Measurements from ENCODE around the gene TUBGCP2. TPM values are rescaled to one million over a fixed set of nuclear protein-coding genes. Genes with fewer than 3 reads are reported as not detected.

TUBGCP2 gene
- polyA plus RNA-seq, 1 donor, result 40.9 TPM

DNA sequence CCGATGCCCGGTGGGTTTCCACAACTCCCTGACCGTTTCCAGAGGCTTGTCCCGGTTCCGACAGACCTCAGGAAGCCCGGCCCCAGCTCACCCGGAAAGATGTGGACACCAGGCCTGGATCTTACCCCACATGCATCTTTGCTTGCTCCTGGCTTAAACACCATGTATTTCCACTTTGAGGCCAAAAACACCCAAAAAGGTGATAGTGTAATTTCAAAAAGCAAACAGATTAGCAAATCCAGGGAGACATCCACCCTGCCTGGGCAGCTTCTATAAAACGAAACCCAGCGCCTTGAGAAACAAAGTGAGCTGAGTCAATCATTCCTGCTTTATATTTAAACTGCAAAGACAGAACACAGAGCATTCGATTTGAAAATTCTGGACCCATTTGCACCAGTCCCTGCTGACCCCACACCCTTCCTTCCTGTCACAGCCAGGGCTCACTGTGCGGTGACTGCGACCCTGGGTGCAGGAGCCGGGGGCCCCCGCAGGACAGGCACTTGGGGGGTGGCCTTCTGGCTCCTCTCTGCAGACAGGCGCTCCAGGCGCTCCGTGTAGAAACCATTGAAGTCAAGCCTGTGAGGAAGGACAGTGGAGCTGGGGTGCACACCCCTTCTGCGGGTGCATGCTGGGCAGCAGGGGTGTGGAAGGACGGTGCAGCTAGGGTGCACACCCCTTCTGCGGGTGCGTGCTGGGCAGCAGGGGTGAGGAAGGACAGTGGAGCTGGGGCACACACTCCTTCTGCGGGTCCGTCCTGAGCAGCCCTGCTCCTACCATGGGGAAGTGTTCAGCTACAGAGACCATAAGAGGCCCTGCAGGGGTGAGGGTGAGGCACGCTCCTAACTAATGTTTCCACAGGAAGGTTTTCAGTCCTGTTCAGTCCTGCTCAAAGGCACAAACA lies 29.1 kb downstream of the TUBGCP2 start:
- no peak for DNase-seq (ENCODE audit: low read depth)

DNA sequence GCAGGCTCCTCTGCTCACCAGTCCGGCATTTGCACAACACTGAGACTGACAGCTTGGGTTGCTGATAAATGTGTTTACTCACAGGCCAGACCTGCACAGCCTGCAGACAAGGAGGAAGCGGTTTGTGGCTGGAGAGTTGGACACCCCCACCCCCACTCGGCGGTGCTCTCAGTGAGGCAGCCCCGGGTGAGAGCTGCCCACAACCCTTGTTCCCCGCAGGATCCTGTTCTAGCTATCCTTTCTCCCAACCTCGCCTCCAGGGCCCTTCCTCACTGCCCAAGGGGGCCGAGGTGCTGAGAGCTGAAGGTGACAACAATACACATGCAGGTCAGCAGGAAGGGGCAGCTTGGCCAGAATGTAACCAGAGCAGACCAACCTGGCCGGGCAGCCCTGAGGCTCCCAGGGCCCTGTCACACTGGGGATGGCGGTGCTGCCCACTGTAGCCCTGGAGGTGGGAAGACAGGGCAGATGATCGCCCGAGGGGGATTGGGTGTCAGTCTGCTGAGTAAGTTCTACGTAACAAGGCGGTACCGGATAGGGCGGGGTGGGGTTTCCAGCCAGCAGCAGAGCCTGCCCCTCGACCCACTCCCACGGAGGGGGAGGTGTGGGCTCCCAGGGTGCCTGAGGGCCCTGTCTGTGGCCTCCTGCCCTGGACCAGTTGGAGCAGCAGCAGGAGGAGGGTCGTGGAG lies 30.0 kb downstream of the TUBGCP2 start:
- DNase-seq (ENCODE audit: low read depth), result no peak

DNA sequence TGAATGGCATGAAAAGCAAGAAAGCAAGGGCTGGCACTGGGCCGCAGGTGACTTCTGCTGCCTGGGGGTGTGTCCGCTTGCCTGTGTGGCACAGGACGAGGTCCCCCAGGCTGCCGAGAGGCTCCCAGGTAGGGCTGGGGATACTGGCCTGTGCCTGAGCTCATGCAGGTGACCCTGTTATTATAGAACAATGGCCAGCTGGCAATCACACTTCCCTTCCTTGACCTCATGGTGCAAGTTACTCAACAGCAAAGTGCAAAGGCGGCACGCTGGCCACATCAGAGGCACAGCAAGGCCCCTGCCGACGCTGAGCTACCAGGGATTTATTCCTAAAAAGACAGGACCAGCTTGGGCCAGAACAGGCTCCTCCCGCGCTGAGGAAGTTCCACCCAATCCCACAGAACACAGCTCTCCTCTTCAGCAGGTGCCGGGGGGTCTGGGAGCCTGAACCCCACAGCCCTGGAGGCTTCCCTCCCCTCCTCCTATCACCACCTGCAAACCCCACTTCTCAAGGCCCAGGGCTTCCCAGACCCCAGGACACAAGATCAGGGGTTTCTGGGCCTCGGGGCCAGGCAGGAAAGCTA lies 30.6 kb downstream of the TUBGCP2 start:
- no peak for DNase-seq (ENCODE audit: low read depth)

DNA sequence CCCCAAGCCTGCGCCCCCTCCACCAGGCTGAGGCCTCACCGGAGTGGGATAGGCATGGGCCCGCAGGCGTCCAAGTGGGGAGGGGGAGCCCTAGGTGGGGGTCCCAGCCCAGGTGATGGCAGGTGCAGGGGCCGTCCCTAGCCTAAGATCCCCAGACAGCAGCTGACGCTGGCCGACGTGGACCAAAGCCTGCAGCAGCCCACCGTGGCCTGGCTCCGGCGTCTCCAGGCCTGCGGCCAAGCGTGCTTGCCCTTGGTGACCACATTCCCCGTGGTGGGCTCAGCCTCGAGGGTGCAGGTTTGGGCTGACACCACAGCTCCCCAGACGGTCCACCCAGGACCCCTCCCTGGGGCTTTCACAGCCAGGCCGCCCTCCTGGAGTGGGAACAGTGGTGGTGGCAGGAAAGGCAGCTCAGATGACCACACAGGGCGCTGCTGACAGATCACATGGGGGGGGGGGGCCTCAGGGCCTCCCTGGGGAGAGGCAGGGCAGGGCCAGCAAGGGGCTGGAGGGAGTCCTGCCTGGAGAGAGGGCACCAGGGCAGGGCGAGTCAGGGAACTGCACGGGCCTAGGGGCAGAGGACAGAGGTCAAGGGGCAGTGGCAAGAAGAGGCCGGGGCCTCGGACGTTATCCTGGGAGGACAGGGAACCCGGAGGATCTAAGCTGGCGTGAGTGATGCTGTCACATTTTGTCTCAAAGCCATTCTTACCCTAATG lies 31.2 kb downstream of the TUBGCP2 start:
- DNase-seq (ENCODE audit: low read depth), result no peak

DNA sequence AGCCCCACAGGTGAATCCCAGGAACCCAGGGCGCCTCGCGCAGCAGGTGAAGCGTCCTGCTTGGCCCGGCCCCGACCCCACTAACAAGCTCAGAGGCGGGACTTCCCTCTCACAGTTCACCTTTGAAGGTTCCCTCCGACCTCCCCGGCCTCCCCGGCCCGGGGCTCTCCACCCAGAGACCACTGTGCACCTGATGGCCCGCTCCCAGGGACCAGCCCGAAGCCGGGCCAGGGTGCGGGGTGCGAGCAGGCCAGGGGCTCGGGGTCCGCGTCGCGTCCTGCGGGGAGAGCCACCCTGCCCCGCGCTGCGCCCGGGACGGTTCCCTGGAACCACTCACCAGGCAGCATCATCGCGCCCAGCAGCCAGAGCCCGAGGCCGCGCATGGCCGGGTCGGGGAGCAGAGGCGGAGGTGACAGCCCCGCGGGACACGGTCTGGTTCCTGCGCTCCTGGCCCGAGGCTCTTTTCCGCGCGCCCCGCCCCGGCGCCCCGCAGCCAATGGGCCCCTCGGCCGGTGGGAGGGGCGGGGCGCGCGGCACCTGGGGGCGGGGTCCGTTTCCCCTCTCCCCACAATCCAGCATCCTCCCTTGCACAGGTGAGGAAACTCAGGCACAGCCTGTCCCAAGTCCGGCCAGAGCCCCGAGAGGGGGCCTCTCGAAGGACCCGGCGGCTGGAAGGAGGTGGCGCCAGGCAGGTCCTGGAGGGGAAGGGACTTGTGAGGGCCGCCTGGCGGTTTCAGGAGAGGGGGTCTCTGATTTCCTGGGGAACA lies 32.1 kb downstream of the TUBGCP2 start, which contains the start of gene ADAM8:
Gene ADAM8 (minus strand): TSS at position 434 of the 767 bp plus-strand sequence. CDS start 51 bp downstream, at position 383.
- no peak for DNase-seq (ENCODE audit: low read depth)

DNA sequence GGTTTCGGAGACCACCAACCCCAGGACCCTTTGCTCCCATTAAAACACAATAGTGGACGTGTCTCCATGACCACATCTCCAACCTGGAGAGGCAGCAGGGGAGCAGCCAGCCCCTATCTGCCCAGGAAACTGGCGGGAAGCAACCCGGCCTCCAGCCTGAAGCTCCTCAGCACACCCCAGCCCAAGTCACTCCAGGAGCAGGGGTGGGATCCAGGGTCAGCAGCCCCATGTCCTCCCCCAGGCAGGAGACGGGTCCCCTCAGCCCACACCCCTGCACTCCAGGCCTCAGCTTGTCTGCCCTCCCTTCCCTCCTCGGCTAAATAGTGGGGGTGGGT lies 32.6 kb downstream of the TUBGCP2 start:
- DNase-seq (ENCODE audit: low read depth), result no peak

DNA sequence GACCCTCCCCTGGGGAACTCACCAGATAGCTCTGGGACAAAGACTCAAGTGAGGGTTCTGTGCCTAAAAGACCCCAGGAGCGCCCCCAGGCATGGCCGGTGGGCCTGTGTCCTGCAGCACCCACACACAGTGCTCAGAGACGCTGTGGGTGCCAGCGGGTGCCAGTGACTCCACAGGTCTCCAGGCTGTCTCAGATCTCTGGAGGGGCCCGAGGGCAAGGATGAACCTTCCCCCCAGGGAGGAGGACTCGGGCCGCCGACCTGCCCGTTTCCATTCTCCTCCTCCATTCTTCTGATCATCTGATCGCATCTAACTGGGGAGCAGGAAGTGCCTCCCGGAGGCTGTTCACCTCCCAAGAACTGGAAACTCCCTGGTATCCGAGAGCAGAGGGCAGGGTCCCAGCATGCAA lies 33.0 kb downstream of the TUBGCP2 start:
- DNase-seq (ENCODE audit: low read depth), result no peak

DNA sequence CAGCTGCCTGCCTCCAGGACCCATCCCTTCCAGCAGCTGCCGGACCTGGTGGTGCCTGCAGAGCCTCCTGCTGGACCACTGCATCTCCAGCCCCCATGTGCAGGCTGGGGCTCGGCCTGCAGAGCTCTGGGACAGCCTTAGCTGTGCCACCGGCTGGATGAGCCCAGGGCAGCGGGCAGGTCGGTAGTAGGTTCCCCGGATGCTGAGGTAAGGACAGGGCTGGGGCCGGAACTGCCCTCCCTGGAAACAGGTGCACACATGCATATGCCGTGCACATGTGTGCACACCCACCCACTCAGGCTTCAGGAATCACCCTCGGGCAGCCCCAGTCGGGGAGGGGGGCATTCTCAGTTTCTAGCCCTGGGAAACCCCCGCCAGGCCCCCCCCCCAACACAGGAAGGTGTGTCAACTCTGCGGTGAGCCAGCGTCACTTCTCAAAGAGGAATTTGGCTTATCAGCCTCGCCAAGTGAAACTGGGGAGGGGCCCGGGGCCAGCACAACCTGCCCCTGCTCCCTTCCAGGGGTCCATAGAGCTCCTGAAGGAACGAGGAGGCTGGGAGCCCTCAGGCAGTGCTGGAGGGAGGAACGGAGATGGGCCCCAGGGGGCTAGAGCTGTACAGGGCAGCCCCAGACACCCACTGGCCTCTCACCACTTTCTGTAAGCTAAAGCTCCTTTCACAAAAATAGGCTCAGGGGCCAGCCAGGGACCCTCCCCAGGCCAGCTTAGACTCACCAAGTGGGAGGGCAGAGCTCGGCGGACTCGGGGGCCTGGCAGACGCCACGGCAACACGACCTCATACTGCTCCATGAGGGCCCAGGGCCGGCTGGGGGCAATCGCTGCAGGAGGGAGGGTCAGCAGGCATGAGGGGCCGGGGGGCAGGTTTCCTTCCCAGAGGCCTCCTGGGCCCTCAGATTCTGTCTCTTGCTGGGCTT lies 33.7 kb downstream of the TUBGCP2 start:
- DNase-seq (ENCODE audit: low read depth), result no peak

DNA sequence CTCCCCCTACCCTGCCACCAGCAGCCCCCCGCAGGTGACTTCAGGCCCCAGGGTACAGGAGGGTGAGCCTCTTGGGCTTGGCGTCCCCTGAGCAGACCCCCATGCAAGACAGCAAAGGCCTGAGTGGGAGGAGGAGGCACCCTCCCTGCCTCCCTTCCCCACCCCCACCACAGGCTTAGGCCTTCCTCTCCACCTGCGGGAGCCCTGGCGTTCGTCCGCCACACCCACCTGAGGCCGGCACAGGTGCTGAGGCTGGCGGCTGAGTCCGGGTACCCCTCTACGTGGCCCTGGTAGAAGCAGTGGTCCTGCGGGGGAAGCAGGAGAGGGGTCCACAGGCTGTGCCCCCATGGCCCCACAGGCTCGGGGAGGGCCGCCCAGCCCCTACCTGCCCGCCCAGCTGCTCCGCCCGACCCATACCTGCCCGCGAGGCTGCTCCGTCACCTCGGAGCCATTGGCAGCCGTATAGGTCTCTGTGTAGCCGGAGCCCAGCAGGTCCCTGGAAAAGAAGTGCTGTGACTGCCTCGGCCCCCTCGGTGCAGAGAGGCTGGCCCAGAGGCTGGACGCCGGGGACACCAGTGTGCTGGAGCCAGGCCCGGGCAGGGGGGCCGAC lies 35.0 kb downstream of the TUBGCP2 start:
- no peak for DNase-seq (ENCODE audit: low read depth)

DNA sequence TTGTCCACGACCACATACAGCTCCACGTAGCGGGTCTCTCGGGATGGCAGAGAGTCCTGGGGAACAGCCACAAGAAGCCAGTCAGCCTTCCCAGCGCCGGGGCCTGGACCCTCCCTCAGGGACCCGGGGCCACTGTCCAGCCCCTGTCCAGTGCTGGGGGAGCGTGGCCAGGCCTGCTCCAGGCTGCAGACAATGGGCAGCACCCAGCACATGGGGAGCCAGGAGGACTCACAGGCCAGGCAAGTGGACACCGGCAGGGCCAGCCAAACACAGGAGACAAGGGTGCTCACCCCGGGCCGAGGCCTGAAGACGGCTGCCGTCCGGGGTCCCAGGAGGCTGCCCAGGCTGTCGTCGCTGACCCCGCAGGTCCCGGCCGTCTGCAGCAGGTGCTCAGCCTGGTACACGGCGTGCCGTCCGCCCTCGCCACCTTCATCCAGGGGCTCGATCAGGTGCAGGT lies 35.7 kb downstream of the TUBGCP2 start:
- no peak for DNase-seq (ENCODE audit: low read depth)

DNA sequence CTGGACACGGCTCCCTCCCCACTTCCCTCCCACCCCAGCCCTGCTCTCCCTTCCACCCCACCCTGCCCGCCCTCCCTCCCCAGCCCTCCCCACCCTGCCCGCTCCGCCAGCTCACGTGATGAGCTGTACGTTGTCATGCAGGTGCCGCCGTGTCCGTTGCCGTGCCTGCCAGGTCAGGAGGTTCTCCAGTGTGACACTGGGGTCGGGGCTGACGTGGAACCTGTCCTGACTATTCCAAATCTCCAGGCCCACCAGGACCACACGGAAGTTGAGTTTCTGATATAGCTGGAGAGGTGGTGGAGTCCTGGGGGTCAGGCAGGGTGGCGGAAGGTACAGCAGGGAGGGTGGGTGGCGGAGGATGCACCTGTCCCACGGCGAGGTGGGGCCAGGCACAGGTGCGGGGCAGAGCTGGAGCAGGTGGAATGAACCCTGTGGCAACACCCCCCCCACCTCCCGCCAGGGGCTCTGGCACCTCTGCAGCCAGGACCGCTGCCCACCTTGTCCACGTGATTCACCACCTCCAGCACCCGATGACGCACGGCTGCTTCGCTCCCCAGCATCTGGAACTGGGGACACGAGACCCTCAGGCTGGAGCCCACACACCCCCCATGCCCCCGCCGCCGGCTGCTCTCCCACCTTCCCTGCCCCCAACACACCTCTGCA lies 36.2 kb downstream of the TUBGCP2 start:
- DNase-seq (ENCODE audit: low read depth), result no peak

DNA sequence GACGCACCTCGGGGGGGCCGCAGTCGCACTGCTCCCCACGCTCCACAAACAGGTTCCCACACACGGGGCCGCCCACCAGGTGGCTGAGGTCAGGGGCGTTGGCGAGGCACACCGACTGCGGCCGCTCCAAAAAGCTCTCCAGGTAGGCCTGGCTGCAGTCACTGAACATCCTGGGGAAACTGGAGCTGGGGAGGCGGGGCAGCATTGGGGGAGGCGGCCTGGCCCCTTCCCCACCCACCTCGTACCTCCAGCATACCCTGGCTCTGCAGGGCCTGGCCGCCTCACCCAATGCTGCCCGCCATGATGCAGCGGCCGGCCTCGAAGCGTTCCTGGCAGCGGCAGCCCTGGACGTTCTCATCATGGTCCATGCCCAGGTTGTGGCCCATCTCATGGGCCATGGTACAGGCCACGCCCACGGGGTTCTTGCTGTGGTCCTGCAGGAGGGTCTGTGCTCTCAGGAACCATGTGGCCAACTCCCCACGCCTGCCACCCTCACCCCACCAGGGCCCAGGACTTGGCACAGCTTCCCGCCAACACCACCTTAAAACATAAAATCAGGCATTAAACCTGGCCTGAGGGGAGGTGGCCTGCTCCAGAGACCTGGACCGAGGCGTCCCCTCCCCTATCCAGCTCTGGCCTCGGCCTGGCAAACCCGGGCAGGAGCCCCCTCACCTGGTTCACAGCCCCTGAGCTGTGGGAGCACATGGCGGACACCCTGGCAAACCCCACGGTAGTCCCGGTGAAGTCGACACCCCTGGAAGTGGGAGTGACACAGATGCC lies 37.0 kb downstream of the TUBGCP2 start:
- DNase-seq (ENCODE audit: low read depth), result no peak

DNA sequence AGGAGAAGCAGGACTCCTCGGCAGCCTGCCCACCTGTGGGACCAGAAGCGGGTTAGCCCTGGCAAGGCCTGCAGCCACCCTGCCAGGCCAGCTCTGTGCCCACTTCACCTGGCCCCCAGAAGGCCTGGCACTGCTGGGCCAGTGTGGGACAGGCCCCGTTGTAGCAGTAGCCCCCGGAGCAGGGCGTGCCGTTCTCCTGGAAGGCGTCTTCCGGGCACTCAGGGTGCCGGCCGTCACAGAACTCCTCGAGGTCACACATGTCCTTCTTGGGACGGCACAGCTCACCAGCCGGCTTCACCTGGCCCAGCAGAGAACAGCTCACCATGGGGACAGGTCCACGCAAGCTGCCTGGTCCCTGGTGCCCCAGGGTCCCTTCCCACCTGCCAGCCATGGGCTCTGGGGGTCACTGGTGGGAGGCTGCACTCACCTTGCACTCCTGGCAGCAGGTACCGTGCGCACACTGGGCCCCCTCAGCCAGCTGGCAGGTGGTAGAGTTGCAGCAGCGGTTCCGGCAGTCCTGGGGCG lies 37.8 kb downstream of the TUBGCP2 start:
- no peak for DNase-seq (ENCODE audit: low read depth)

DNA sequence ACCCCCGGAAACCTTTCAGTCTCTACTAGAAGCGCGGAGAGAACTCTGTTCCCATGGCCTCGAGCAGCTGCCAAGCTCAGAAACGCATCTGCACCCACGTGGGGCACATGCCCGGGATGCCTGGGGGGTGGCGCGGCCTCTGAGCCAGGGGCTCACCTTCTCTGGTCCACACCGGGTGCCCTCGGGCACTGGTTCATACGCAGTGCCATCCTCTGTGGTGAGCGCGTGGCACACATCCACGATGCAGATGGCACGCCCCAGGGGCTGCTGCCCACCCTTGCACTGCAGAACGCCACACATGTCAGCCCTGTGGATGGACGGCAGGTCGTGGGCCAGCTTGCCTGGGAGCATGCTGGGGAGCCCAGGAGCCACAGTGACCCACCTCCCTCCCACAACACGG lies 38.5 kb downstream of the TUBGCP2 start:
- DNase-seq (ENCODE audit: low read depth), result no peak

DNA sequence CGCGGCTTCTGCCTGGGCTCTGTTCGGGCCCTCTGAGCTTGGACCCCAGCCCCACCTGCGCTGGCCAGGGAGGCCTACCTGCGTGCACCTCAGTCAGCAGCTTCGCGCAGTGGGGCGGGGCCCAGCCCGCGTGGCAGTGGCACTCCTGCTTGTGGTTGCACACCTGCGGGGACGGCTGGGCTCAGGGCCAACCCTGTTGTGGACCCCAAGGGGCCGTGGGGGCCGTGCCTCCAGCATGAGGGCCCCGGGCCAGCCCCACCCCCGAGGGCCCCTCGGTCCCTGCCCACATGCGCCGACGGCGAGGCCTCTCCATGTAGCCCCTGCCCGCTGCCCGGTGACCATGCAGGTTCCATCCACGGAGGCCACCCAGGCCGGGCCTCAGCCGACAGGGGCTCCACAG lies 39.3 kb downstream of the TUBGCP2 start:
- no peak for DNase-seq (ENCODE audit: low read depth)

DNA sequence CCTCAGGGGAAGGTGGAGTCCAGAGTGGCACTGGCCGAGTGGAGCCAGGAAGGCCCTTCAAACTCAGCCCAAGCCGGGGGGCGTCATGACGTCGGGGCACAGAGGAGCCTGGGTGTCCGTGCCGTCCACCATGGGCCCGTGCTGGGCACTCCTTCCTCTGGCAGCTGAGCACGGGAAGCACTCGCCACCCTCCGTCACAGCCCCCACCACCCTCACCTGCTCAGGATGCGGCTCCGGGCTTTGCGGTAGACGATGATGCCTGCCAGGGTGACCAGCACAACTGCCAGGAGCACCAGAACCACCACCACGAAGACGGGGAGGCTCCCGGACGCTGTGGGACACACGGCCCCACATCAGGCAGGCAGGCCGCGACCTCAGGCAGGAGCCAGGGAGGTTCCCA lies 40.1 kb downstream of the TUBGCP2 start:
- no peak for DNase-seq (ENCODE audit: low read depth)

DNA sequence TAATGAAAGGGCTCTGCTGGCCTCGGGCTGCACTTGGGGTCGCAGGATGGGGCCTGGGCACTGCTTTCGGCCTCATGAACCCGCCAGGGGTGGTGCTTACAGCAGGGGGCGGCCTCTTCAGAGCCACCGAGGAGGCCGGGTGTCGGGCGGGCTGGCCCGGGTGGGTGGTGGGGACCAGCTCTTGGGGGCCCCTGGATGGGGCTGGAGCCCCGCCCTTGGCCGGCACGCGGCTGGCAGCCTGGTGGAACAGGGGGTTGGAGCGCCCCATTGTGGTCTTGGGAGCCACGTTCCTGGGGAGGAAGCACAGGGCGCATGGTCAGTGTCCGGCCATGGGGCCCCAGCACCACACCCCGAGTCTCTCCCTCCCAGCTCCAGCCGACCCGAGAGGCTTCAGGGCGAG lies 40.8 kb downstream of the TUBGCP2 start:
- no peak for DNase-seq (ENCODE audit: low read depth)

DNA sequence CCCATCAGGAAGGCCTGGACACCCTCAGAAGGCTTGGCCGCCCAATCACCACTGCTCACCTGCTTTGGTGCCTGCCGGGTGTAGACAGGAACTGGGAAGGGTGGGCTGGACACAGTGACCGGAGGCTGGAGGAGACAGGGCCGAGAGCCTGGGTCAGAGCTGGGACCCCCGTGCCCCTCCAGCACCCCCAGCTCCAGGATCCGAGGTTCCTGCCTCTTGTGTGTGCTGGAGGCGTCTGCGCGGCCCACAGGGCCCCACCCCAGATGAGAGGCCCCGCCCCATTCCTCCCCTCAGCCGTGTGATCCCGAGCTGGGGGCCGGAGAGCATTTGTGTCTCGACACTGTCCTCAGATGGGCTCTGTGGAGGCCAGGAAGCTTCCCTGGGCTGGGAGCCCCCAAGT lies 41.4 kb downstream of the TUBGCP2 start:
- no peak for DNase-seq (ENCODE audit: low read depth)
